Suppressor macrophage treated with lipopolysaccharide for 1 hour (primary cell): ENCODE results near the gene RAB27A.
"Not testable (repeated sequence)": the region's sequence is repeated elsewhere in the genome, so short reads cannot be mapped to it uniquely, and the experiment has no call there.

Experiments
- DNase-seq, 3 donors: peaks; one replicate each; pipeline ENCODE4 v3.0.0-alpha.2; 2020 to 2022

RAB27A gene

GRCh38 chr15:55289746-55290527 lies at the start of gene RAB27A:
RAB27A (minus strand) TSS chr15:55289813; CDS start chr15:55234934, 54,879 bp downstream.
- DNase-seq: peak; percentile 63 to 85 (median 70)

DNA sequence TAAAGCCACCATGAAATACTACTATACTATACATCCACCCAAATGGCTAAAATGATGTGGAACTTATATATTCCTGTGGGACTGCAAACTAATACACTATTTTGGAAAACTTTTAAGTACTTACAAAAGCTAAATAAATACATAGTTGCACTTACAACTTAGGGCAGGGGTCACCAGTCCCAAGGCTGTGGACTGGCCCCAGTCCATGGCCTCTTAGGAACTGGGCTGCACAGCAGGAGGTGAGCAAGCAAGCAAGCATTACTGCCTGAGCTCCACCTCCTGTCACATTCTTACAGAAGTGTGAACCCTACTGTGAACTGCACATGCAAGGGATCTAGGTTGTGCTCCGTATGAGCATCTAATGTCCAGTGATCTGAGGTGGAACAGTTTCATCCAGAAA lies 47.5 kb upstream of the RAB27A start:
- no peak for DNase-seq

- peak in 1 of 3 donors; percentile 10 for DNase-seq
Measured at GRCh38 chr15:55334997-55335396, 45.4 kb upstream of the RAB27A start.

GRCh38 chr15:55334371-55334770 lies 44.8 kb upstream of the RAB27A start:
- no peak for DNase-seq

DNA sequence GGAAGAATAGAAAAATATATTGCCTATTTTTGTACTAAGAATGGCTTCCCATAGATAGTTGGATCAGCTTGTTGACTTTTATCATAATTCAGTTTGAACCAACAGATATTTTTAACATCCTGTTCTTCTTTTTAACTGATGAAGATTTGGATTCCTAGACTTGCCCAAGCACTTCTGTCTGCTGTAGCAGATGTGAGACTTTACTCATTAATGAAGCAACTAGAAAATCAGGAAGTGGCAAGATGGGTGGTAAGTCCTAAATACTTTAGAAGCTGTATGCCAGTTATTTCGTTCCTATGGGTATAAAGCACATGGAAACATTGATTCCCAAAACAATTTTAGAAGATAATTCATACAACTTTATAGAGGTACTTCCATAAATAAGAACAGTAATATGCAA lies 37.8 kb upstream of the RAB27A start:
- DNase-seq: peak; percentile 18 to 50 (median 40)

DNA sequence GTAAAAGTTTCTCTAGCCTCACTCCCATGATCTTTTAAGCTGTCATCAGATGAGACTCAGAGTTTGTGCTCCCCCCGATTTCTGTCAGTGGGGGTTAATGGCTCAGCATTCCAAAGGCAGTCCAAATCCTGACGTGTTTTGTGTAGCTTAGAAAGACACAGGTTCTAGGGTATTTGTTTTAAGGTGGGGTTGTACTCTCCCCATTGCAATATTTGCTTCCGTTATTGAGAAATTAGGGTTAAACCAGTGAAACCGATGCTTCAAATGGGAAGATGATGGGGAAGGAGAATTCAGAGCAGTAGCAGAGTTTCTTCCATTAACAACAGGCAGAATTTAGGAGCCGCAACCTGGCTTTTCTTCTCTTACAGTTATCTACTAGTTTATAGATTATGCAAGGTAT lies 32.9 kb upstream of the RAB27A start:
- peak in 2 of 3 donors; percentile 28 to 30 for DNase-seq

DNA sequence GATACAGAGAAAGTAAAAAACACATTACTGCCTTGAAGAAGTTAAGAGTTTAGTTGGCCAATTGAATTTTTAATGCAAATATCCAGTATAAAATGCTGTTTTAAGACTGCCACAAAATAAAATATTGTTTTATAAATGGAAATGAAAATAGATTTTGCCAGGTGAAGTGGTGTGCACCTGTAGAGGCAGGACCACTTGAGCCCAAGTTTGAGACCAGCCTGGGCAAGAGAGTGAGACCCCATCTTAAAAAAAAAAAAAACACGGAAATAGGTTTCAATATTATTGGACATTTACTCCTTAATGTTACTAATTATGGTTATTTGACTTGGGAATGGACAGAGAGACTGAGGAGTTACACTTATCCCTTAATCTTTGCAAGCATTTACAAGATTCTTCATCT lies 31.4 kb upstream of the RAB27A start:
- DNase-seq: no peak

- DNase-seq: no peak
Measured at GRCh38 chr15:55320238-55320550, 30.6 kb upstream of the RAB27A start.

- peak; percentile 15 to 43 (median 40) for DNase-seq
Measured at GRCh38 chr15:55319537-55320237, 30.1 kb upstream of the RAB27A start.

DNA sequence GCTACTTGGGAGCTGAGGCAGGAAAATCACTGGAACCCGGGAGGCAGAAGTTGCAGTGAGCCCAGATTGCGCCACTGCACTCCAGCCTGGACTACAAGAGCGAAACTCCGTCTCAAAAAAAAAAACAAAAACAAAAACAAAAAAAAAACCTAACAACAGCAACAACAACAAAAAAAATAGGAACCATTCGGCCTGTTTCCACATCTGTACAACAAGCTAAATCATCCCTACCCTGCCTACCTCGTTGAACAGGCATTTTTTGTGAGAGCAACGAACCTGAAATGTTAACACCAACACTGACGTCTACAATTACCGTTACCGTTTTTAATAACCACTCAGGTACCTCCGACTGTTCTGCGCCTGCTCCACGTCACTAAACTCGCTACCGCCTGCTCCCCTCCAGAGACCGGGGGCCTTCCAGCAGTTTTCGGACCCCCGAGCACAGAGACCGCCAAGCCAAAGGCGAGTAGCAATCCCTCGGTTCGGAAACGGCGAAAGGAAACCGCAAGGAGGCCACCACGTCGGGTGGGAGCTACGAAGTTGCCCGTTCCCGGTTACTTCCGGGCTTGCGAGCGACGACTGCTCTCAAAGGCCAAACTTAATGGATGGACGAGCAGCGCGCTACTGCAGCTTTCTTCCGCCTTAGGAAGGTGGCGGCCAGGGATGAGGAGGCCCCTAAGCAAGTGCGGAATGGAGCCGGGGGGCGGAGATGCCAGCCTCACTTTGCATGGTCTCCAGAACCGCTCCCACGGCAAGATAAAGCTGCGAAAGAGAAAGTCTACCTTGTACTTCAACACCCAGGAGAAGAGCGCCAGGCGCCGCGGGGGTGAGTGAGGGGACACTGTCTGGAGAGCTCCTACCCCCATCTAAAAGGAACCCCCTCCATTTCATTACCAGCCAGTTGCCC lies 29.2 kb upstream of the RAB27A start, which contains the start of the genes PIGB and PIGBOS1:
PIGB (plus strand) TSS at position 635 of the 907 bp plus-strand sequence; CDS start at position 664, 29 bp downstream.
PIGBOS1 (minus strand) TSS at position 536 of the 907 bp plus-strand sequence. CDS start 1,331 bp downstream, outside the sequence.
- peak; percentile 91 to 92 (median 92) for DNase-seq

DNA sequence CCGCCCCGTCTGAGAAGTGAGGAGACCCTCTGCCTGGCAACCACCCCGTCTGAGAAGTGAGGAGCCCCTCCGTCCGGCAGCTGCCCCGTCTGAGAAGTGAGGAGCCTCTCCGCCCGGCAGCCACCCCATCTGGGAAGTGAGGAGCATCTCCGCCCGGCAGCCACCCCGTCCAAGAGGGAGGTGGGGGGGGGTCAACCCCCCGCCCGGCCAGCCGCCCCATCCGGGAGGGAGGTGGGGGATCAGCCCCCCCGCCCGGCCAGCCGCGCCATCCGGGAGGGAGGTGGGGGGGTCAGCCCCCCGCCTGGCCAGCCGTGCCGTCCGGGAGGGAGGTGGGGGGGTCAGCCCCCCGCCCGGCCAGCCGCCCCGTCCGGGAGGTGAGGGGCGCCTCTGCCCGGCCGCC lies 13.2 kb upstream of the RAB27A start:
- DNase-seq: not testable (repeated sequence)

- DNase-seq: no peak
Measured at GRCh38 chr15:55297315-55297714, 7.7 kb upstream of the RAB27A start.

- peak; percentile 88 to 92 (median 92) for DNase-seq
Measured at GRCh38 chr15:55290528-55291057, 980 bp upstream of the RAB27A start.

- DNase-seq: peak; percentile 45 to 55 (median 53)
Measured at GRCh38 chr15:55289011-55289745, 435 bp downstream of the RAB27A start.

DNA sequence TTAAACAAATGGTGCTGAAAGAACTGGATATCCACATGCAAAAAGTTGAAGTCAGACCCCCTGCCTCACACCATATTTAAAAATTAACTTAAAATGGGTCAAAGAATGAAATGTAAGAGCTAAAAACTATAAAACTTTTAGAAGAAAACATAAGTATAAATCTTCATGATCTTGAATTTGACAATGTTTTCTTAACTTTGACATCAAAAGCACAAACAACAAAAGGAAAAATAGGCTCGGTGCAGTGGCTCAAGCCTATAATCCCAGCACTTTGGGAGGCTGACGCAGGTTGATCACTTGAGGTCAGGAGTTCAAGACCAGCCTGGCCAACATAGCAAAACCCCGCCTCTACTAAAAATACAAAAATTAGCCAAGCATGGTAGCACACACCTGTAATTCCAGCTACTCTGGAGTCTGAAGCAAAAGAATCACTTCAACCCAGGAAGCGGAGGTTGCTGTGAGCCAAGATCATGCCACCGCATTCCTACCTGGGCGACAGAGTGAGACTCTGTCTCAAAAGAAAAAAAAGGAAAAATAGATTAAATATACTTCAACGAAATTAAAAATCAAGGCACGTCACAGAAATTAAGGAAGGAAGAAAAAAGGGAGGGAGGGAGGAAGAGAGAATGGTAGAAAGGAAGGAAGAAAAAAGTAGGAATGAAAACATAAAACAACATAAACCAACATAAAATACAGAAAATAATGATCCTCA lies 1.5 kb downstream of the RAB27A start:
- no peak for DNase-seq

DNA sequence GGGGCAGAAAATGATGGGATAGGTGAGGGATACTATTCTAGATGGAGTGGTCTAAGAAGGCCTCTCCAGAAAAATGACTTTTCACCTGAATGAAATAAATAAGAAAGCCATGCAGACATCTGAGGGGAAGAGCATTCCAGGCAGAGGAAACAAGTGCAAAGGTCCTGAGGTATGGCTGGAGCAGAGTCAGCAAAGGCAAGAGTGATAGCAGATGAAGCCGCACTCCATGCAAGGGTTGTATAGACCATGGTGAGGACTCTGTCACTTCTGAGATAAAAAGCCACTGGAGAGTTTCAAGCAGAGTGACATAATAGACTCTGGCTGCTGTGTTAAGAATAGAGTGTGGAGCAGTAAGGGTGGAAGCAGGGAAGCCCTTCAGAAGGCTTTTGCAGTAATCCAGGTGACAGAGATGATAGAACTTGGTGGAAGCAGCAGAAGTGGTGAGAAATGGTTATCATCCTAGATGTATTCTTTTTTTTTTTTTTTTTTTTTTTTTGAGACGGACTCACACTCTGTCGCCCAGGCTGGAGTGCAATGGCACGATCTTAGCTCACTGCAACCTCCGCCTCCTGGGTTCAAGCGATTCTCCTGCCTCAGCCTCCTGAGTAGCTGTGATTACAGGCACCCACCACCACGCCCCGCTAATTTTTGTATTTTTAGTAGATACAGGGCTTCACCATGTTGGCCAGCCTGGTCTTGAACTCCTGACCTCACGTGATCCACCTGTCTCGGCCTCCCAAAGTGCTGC lies 3.0 kb downstream of the RAB27A start:
- DNase-seq: not testable (repeated sequence)

GRCh38 chr15:55284426-55284825 lies 5.2 kb downstream of the RAB27A start:
- no peak for DNase-seq

- no peak for DNase-seq
Measured at GRCh38 chr15:55283379-55284147, 6.0 kb downstream of the RAB27A start.

GRCh38 chr15:55282284-55282833 lies 7.3 kb downstream of the RAB27A start:
- DNase-seq: peak; percentile 60 to 77 (median 74)
